Smooth muscle cell (in vitro differentiated cells): ENCODE results near the gene CCN6. TPM values are rescaled to one million over a fixed set of nuclear protein-coding genes. Genes with fewer than 3 reads are reported as not detected.

Experiments used
- DNase-seq: peaks from one replicate; lab custom pipeline; 2025; ENCODE audit not compliant: unreplicated experiment; lab: John Stamatoyannopoulos, UW
- H2AFZ ChIP-seq: fragments of 200-600 bp; sonication (generic); 2 replicates; pipeline ENCODE4 v1.6.0; 2016; ENCODE audit warnings: antibody characterized with exemption, low read depth, mild to moderate bottlenecking
- H3F3A ChIP-seq: fragments of 200-600 bp; sonication (generic); 2 replicates; pipeline ENCODE4 v1.6.0; 2017; ENCODE audit warnings: antibody characterized with exemption, low read depth
- H3K27ac ChIP-seq: fragments of 200-600 bp; sonication (generic); 2 replicates; pipeline ENCODE4 v1.5.1; 2016; ENCODE audit warnings: low read depth, mild to moderate bottlenecking
- H3K27me3 ChIP-seq: fragments of 200-600 bp; sonication (generic); 2 replicates; pipeline ENCODE4 v1.6.1; 2016; ENCODE audit warnings: low read depth, mild to moderate bottlenecking
- H3K36me3 ChIP-seq: fragments of 200-600 bp; sonication (generic); 2 replicates; pipeline ENCODE4 v1.5.1; 2016; ENCODE audit warnings: low read depth
- H3K4me1 ChIP-seq: fragments of 200-600 bp; sonication (generic); 2 replicates; pipeline ENCODE4 v1.5.1; 2016; ENCODE audit warnings: low read depth
- H3K4me2 ChIP-seq: fragments of 200-600 bp; sonication (generic); 2 replicates; pipeline ENCODE4 v1.6.0; 2016; ENCODE audit warnings: mild to moderate bottlenecking
- H3K4me3 ChIP-seq: fragments of 200-600 bp; sonication (generic); 2 replicates; pipeline ENCODE4 v1.5.1; 2016; ENCODE audit warnings: mild to moderate bottlenecking
- H3K79me2 ChIP-seq: fragments of 200-600 bp; sonication (generic); 2 replicates; pipeline ENCODE4 v1.6.0; 2016; ENCODE audit warnings: low read depth, mild to moderate bottlenecking
- H3K9ac ChIP-seq: fragments of 200-600 bp; sonication (generic); 2 replicates; pipeline ENCODE4 v1.6.0; 2016; ENCODE audit warnings: low read depth
- H3K9me3 ChIP-seq: fragments of 200-600 bp; sonication (generic); replicated peaks from 2 replicates; pipeline ENCODE4 v1.5.1; 2016; ENCODE audit warnings: low read depth
- H4K20me1 ChIP-seq: fragments of 200-600 bp; sonication (generic); 2 replicates; pipeline ENCODE4 v1.6.0; 2016; ENCODE audit warnings: low read depth
- WGBS: methylation state at CpG from one replicate; pipeline ENCODE4 v1.1.7; 2016; ENCODE audit warnings: low lambda C conversion rate; 5-methylcytosine and 5-hydroxymethylcytosine counted together
- polyA plus RNA-seq: library from polyadenylated mRNA; unstranded; fragments of >200 nt; fragmentation: Nextera tagmentation; extraction: Ambion mirVana; gene quantifications from 2 replicates; pipeline ENCODE4 v1.2.1, GENCODE V29; 2016
- total RNA-seq: library from RNA; depleted of rRNA; stranded (reverse); fragments of >200 nt; gene quantifications from 2 replicates; pipeline ENCODE4 v1.2.3, GENCODE V29; 2014
- TF ChIP-seq, protein P1 (sequence below): fragments of 200-600 bp; sonication (generic); IDR thresholded peaks from 2 replicates; pipeline ENCODE4 v1.5.1; 2017; ENCODE audit warnings: borderline replicate concordance, mild to moderate bottlenecking, antibody characterized with exemption; ENCODE audit not compliant: insufficient read depth, poor library complexity, severe bottlenecking

CCN6 gene
- total RNA-seq: not detected in 2 replicates
- polyA plus RNA-seq: 0.07 and 0.23 TPM in 2 replicates

DNA sequence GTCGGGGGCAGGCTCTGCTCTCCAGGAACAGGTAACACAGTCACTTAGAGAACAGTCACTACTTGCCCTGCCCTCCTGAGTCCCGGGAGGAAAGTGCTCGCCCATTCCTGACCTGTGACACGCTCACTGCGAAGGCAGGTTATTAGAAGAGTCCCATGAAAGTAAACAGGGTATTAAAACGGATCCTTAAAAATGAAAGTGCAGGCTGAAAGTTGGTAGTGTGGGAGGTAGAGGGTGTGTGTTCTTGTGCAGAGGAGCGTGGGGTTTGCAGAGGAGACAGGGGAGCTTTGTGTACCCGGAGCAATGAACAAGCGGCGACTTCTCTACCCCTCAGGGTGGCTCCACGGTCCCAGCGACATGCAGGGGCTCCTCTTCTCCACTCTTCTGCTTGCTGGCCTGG is at the start of gene CCN6:
Gene CCN6 (plus strand): TSS at position 104 of the 400 bp plus-strand sequence. CDS start 254 bp downstream, at position 358.
- H3K36me3 ChIP-seq: no peaks in the 10 kb centered on the region
- H3K27me3 ChIP-seq: peaks cover 14% of the 10 kb centered on the region
- no peak within 1 kb of the TSS for H3K9ac ChIP-seq
- H3K79me2 ChIP-seq: no peaks in the 10 kb centered on the region
- no peak within 1 kb of the TSS for H2AFZ ChIP-seq
- no peaks in the 10 kb centered on the region for H3K4me1 ChIP-seq
- no peak within 1 kb of the TSS for H3K27ac ChIP-seq
- WGBS: 92% methylated on average over 12 of the region's 12 CpGs
- DNase-seq: no peak
- H3K4me2 ChIP-seq: no peak within 1 kb of the TSS
- TF ChIP-seq, protein P1, sequence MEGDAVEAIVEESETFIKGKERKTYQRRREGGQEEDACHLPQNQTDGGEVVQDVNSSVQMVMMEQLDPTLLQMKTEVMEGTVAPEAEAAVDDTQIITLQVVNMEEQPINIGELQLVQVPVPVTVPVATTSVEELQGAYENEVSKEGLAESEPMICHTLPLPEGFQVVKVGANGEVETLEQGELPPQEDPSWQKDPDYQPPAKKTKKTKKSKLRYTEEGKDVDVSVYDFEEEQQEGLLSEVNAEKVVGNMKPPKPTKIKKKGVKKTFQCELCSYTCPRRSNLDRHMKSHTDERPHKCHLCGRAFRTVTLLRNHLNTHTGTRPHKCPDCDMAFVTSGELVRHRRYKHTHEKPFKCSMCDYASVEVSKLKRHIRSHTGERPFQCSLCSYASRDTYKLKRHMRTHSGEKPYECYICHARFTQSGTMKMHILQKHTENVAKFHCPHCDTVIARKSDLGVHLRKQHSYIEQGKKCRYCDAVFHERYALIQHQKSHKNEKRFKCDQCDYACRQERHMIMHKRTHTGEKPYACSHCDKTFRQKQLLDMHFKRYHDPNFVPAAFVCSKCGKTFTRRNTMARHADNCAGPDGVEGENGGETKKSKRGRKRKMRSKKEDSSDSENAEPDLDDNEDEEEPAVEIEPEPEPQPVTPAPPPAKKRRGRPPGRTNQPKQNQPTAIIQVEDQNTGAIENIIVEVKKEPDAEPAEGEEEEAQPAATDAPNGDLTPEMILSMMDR: no peak
- no peaks in the 10 kb centered on the region for H3F3A ChIP-seq
- no peaks in the 10 kb centered on the region for H4K20me1 ChIP-seq
- H3K9me3 ChIP-seq: no peaks in the 10 kb centered on the region
- H3K4me3 ChIP-seq: no peak within 1 kb of the TSS

DNA sequence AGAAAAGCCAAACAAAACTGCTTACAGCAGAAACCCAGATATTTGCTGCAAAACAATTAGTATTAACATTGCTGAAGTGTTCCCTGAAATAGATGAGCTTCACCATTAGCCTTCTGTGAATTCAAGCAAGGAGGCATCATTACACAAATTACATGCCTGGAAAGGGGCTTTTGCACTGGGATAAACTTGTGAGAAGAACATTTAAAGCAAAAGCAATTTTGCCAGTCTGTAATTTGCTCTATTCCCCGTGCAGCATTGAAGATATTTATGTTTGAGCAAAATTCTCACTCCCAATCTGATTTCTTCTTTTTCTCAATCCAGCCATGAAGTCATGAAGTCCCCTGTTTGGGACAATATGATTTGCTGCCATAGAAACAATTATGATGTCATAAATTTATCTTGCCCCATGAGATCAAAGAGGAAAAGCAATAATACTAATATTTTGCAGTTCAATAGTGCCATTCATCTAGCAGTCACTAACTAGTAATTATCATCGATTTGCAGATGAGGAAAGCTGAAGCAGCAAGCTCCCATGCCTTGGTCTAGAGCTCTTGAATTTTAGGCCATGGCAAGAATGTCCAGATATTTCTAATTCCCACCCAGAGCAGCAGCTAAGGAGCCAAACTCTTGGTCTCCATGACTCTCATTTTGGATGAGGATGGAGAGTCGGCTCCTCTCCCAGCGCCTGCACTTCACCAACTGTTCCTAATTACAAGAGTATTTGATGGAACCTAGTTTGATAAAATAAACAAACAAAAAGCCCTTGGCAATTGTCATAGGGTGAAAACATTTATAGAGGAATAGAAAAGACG is 49.5 kb upstream of the CCN6 start:
- 90% methylated on average over 5 of the region's 5 CpGs for WGBS
- Histone ChIP-seq H3K4me2 (no peak overlapping the region), H3K27me3 (no peaks in the 10 kb centered on the region), H3K36me3 (no peaks in the 10 kb centered on the region), H3K4me1 (no peaks in the 10 kb centered on the region), H2AFZ (no peak overlapping the region), H3K9ac (no peak overlapping the region), H3K79me2 (no peaks in the 10 kb centered on the region), H3F3A (peaks cover 5% of the 10 kb centered on the region), H3K27ac (no peak overlapping the region), H4K20me1 (no peaks in the 10 kb centered on the region), H3K4me3 (no peak overlapping the region), H3K9me3 (no peaks in the 10 kb centered on the region)
- DNase-seq: no peak
- TF ChIP-seq, protein P1: no peak

- WGBS: 43% methylated on average over 1 of the region's 1 CpG
- no peak overlapping the region for H3K27ac ChIP-seq
- no peak overlapping the region for H2AFZ ChIP-seq
- no peaks in the 10 kb centered on the region for H3K27me3 ChIP-seq
- TF ChIP-seq, protein P1: no peak
- no peaks in the 10 kb centered on the region for H3K79me2 ChIP-seq
- H3K4me2 ChIP-seq: no peak overlapping the region
- H3K9ac ChIP-seq: no peak overlapping the region
- H3K4me1 ChIP-seq: no peaks in the 10 kb centered on the region
- H3F3A ChIP-seq: peaks cover 5% of the 10 kb centered on the region
- no peaks in the 10 kb centered on the region for H3K36me3 ChIP-seq
- H3K4me3 ChIP-seq: no peak overlapping the region
- H3K9me3 ChIP-seq: no peaks in the 10 kb centered on the region
- DNase-seq: no peak
- no peaks in the 10 kb centered on the region for H4K20me1 ChIP-seq
Observed at GRCh38 chr6:112005013-112005371, 48.9 kb upstream of the CCN6 start.

GRCh38 chr6:112007254-112007653 is 46.6 kb upstream of the CCN6 start:
- no peaks in the 10 kb centered on the region for H3K9me3 ChIP-seq
- no peak overlapping the region for H3K9ac ChIP-seq
- no peak for DNase-seq
- peak overlapping the region; percentile 44 for H2AFZ ChIP-seq
- H3K4me3 ChIP-seq: no peak overlapping the region
- H3F3A ChIP-seq: peaks cover 5% of the 10 kb centered on the region
- H3K4me2 ChIP-seq: peak overlapping the region; percentile 31
- 12% methylated on average over 2 of the region's 2 CpGs for WGBS
- TF ChIP-seq, protein P1: no peak
- H3K27me3 ChIP-seq: no peaks in the 10 kb centered on the region
- no peak overlapping the region for H3K27ac ChIP-seq
- H4K20me1 ChIP-seq: no peaks in the 10 kb centered on the region
- H3K4me1 ChIP-seq: no peaks in the 10 kb centered on the region
- H3K79me2 ChIP-seq: no peaks in the 10 kb centered on the region
- H3K36me3 ChIP-seq: no peaks in the 10 kb centered on the region
